Measurements from ENCODE around the gene FIG4. TPM values are rescaled to one million over a fixed set of nuclear protein-coding genes. Genes with fewer than 3 reads are reported as not detected.

Gene FIG4
- total RNA-seq, 1 experiment from 2014 or later, result 5.7 TPM

DNA sequence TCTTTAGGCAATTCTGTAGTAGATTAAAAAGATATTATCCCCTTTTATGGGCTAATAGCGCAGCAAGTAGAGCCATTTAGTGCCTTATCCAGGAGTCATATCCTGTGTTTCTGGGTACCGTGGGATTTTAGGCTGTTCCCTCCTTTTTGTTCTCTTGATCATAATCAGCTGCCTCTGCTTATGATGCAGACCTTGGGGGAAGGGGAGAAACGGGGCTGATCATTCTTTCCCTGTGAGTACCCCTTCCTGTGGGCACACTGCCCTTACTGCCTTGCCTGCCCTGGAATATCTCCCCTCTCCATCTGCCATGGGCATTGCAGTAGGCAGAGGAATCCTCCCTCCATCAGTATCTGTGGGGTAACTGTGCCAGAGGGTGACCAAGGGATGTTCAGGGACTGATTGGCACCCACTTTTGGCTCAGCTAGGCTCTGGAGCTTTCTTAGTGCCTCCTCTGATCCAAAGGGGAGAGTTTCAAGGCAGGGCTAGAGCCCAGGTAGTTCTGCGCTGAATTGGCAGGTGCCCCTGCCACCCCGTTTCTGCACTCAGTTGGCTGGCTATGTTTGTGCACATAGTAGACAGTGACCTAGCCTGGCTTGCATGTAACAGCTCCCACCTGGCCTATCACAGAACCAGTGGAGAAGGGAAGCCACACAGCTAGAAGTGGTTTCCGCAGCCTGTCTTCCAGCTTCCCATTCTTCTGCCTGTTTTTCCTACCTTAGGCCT, 103.3 kb downstream of the FIG4 start:
- Histone ChIP-seq H3K4me1 (ENCODE audit: insufficient read depth, low read length) (peaks cover 53% of the 10 kb centered on the region), H3K9ac (ENCODE audit: low read length) (peak overlapping the region; percentile 81), H4K20me1 (ENCODE audit: low read length) (no peaks in the 10 kb centered on the region), H3K4me2 (ENCODE audit: low read length) (peak overlapping the region; percentile 71), H3K27me3 (ENCODE audit: low read length) (no peaks in the 10 kb centered on the region), H2AFZ (ENCODE audit: low read length) (peak overlapping the region; percentile 50), H3K9me2 (replicated peaks; ENCODE audit: low read length) (no peaks in the 10 kb centered on the region), H3K27ac (ENCODE audit: low read length) (peak overlapping the region; percentile 98), H3K4me3 (ENCODE audit: low read length) (no peak overlapping the region), H3K36me3 (ENCODE audit: low read depth, low read length) (no peaks in the 10 kb centered on the region), H3K9me3 (ENCODE audit: low read length) (no peaks in the 10 kb centered on the region), H3K79me2 (ENCODE audit: low read length) (no peaks in the 10 kb centered on the region), H3F3A (ENCODE audit: low read length, unreplicated experiment) (no peaks in the 10 kb centered on the region)
- TF ChIP-seq EZH2 (IDR thresholded peaks at IDR 0.05; ENCODE audit: low read length, unreplicated experiment) (no peak), EZH2phosphoT487 (IDR thresholded peaks at IDR 0.05; ENCODE audit: borderline replicate concordance, low read length) (no peak)
- TF ChIP-seq, protein P1, sequence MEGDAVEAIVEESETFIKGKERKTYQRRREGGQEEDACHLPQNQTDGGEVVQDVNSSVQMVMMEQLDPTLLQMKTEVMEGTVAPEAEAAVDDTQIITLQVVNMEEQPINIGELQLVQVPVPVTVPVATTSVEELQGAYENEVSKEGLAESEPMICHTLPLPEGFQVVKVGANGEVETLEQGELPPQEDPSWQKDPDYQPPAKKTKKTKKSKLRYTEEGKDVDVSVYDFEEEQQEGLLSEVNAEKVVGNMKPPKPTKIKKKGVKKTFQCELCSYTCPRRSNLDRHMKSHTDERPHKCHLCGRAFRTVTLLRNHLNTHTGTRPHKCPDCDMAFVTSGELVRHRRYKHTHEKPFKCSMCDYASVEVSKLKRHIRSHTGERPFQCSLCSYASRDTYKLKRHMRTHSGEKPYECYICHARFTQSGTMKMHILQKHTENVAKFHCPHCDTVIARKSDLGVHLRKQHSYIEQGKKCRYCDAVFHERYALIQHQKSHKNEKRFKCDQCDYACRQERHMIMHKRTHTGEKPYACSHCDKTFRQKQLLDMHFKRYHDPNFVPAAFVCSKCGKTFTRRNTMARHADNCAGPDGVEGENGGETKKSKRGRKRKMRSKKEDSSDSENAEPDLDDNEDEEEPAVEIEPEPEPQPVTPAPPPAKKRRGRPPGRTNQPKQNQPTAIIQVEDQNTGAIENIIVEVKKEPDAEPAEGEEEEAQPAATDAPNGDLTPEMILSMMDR (conservative IDR thresholded peaks at IDR 0.05; ENCODE audit: low read depth, low read length), result no peak
- ChIA-PET POLR2A (ENCODE audit: unreplicated experiment) (interaction anchor here (0.6 kb wide), 1 partner anchor 700 kb away, joined by 4 read pairs; no protein-coding TSS in a partner anchor), CTCF (no interaction called here)
- no TSS peak for BruUV-seq (replicated peaks)
- peak; percentile 73 for ATAC-seq
- intact Hi-C loops (cut with micrococcal nuclease), result no loop called here
- peak; percentile 77 for DNase-seq

DNA sequence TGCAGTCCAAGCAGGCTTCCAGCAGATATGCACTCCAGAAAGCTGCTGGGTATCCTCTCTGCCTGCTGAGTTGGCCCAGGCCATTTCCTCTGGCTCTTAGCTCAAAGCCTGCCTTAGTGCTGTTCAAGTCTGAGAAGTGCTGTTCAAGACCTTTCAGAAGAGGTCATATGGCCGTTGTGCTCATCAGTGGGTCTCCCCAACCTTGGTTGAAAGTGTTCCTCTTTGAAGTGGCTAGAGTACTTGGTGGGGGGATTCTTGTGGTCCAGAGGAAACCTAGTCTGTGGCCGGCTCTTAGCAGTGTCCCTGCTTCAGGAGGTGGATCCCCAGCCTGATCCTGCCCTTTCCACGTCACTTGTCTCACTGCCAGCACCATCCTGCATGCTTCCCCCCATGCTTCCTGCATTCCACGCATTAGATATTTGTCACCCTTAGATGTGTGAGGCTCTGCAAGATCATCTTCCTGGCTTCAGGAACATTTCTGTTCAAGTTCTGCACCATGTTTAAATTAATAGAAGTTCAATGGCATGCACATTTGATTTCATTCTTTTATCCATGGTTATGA, 105.0 kb downstream of the FIG4 start:
- intact Hi-C loops (cut with micrococcal nuclease), result no loop called here
- ATAC-seq, result no peak
- no peak overlapping the region for H3K27ac ChIP-seq (ENCODE audit: low read length)
- no peaks in the 10 kb centered on the region for H3F3A ChIP-seq (ENCODE audit: low read length, unreplicated experiment)
- POLR2A ChIA-PET (ENCODE audit: unreplicated experiment), result no interaction called here
- BruUV-seq (replicated peaks), result no TSS peak
- no peak for DNase-seq
- no peaks in the 10 kb centered on the region for H4K20me1 ChIP-seq (ENCODE audit: low read length)
- no peaks in the 10 kb centered on the region for H3K36me3 ChIP-seq (ENCODE audit: low read depth, low read length)
- H3K9me3 ChIP-seq (ENCODE audit: low read length), result no peaks in the 10 kb centered on the region
- H3K4me1 ChIP-seq (ENCODE audit: insufficient read depth, low read length), result peaks cover 60% of the 10 kb centered on the region
- H3K4me3 ChIP-seq (ENCODE audit: low read length), result no peak overlapping the region
- CTCF ChIA-PET, result no interaction called here
- H3K27me3 ChIP-seq (ENCODE audit: low read length), result no peaks in the 10 kb centered on the region
- H3K79me2 ChIP-seq (ENCODE audit: low read length), result no peaks in the 10 kb centered on the region
- H3K9me2 ChIP-seq (replicated peaks; ENCODE audit: low read length), result no peaks in the 10 kb centered on the region
- no peak overlapping the region for H2AFZ ChIP-seq (ENCODE audit: low read length)
- TF ChIP-seq EZH2 (IDR thresholded peaks at IDR 0.05; ENCODE audit: low read length, unreplicated experiment) (no peak), EZH2phosphoT487 (IDR thresholded peaks at IDR 0.05; ENCODE audit: borderline replicate concordance, low read length) (no peak)
- TF ChIP-seq, protein P1 (conservative IDR thresholded peaks at IDR 0.05; ENCODE audit: low read depth, low read length), result no peak
- no peak overlapping the region for H3K4me2 ChIP-seq (ENCODE audit: low read length)
- H3K9ac ChIP-seq (ENCODE audit: low read length), result no peak overlapping the region

DNA sequence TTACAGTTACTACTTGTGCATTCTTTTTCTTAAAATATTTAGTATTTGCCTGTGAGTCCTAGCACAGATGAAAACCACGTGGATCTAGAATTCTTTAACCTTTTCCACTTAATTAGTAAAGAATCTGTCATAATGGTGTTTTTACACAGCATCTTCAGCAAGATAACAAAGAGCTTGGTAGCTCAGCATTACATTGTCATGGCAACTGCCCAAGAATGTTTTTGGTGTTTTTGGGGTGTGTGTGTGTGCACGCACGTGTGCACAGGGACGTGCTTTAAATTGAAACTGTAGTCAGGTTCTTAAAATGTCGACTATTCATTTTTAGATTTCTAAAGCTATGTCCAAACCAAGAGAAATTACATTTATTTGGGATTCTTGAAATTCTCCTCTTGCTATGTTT, 108.0 kb downstream of the FIG4 start:
- Histone ChIP-seq H3K4me2 (ENCODE audit: low read length) (0 out of 2 replicates have a peak overlapping the region, but pooled peaks have one; percentile 56), H3F3A (ENCODE audit: low read length, unreplicated experiment) (no peaks in the 10 kb centered on the region), H3K79me2 (ENCODE audit: low read length) (no peaks in the 10 kb centered on the region), H3K4me3 (ENCODE audit: low read length) (no peak overlapping the region), H3K27me3 (ENCODE audit: low read length) (no peaks in the 10 kb centered on the region), H3K9me2 (replicated peaks; ENCODE audit: low read length) (no peaks in the 10 kb centered on the region), H3K9me3 (ENCODE audit: low read length) (no peaks in the 10 kb centered on the region), H3K27ac (ENCODE audit: low read length) (peak overlapping the region; percentile 48), H4K20me1 (ENCODE audit: low read length) (no peaks in the 10 kb centered on the region), H3K36me3 (ENCODE audit: low read depth, low read length) (no peaks in the 10 kb centered on the region), H2AFZ (ENCODE audit: low read length) (no peak overlapping the region), H3K9ac (ENCODE audit: low read length) (peak overlapping the region; percentile 12; the same call in 1 of the 2 replicates), H3K4me1 (ENCODE audit: insufficient read depth, low read length) (peaks cover 37% of the 10 kb centered on the region)
- ATAC-seq, result no peak
- ChIA-PET POLR2A (ENCODE audit: unreplicated experiment) (no interaction called here), CTCF (no interaction called here)
- no peak for TF ChIP-seq EZH2 (IDR thresholded peaks at IDR 0.05; ENCODE audit: low read length, unreplicated experiment)
- TF ChIP-seq EZH2phosphoT487 (IDR thresholded peaks at IDR 0.05; ENCODE audit: borderline replicate concordance, low read length), result no peak
- TF ChIP-seq, protein P1 (conservative IDR thresholded peaks at IDR 0.05; ENCODE audit: low read depth, low read length), result no peak
- intact Hi-C loops (cut with micrococcal nuclease), result no loop called here
- no TSS peak for BruUV-seq (replicated peaks)
- DNase-seq, result no peak

Data from PC-3 (cell line).